ENCODE measurements around the gene ACMSD. TPM values are rescaled to one million over a fixed set of nuclear protein-coding genes. Genes with fewer than 3 reads are reported as not detected.

Gene ACMSD
- total RNA-seq, 4 donors from 2014 or later, result 0.29 TPM; not detected in 3

- intact Hi-C loops (cut with DNase I; ENCODE audit: low total_unique reads) (loop anchor here (1.0 kb wide), 1 partner anchor 26 kb away; no protein-coding TSS in a partner anchor), in situ Hi-C loops (cut with MboI; ENCODE audit: low sequenced_read_pairs in 4 of 4) (no loop called here)
Observed at GRCh38 chr2:134934641-134935040, 96.2 kb downstream of the ACMSD start.

GRCh38 chr2:134936691-134937090 is 98.3 kb downstream of the ACMSD start:
- in situ Hi-C loops (cut with MboI; ENCODE audit: low sequenced_read_pairs in 4 of 4), result no loop called here
- H3K27ac ChIP-seq, result no peak overlapping the region
- intact Hi-C loops (cut with DNase I; ENCODE audit: low total_unique reads), result no loop called here
- TF ChIP-seq POLR2A (IDR thresholded peaks at IDR 0.05) (no peak), CTCF (IDR thresholded peaks at IDR 0.05 in 4 of 5, conservative IDR thresholded peaks at IDR 0.05 in 1 of 5) (no peak)
- H3K4me3 ChIP-seq, result no peak overlapping the region
- ATAC-seq, result no peak
- no peaks in the 10 kb centered on the region for H3K9me3 ChIP-seq
- DNase-seq, result no peak
- H3K27me3 ChIP-seq, result no peaks in the 10 kb centered on the region
- H3K4me1 ChIP-seq, result peaks cover 32 to 33% of the 10 kb centered on the region in 2 donors
- H3K36me3 ChIP-seq, result peaks cover 0 to 46% of the 10 kb centered on the region in 2 donors

More at GRCh38 chr2:134934641-134935040, 96.2 kb downstream of the ACMSD start:
- Histone ChIP-seq H3K9me3 (no peaks in the 10 kb centered on the region), H3K27me3 (no peaks in the 10 kb centered on the region), H3K36me3 (peaks cover 0 to 27% of the 10 kb centered on the region in 2 donors), H3K4me3 (no peak overlapping the region), H3K4me1 (peaks cover 32 to 41% of the 10 kb centered on the region in 2 donors), H3K27ac (no peak overlapping the region)
- ATAC-seq, result no peak
- TF ChIP-seq CTCF (IDR thresholded peaks at IDR 0.05 in 4 of 5, conservative IDR thresholded peaks at IDR 0.05 in 1 of 5) (no peak), POLR2A (IDR thresholded peaks at IDR 0.05) (no peak)
- DNase-seq, result no peak

GRCh38 chr2:134943540-134943939 is 105.1 kb downstream of the ACMSD start:
- no peak overlapping the region for H3K4me3 ChIP-seq
- DNase-seq, result no peak
- no peak for ATAC-seq
- H3K36me3 ChIP-seq, result peaks cover 0 to 71% of the 10 kb centered on the region in 2 donors
- H3K27me3 ChIP-seq, result no peaks in the 10 kb centered on the region
- in situ Hi-C loops (cut with MboI; ENCODE audit: low sequenced_read_pairs in 4 of 4) (no loop called here), intact Hi-C loops (cut with DNase I; ENCODE audit: low total_unique reads) (no loop called here)
- H3K4me1 ChIP-seq, result no peaks in the 10 kb centered on the region
- no peaks in the 10 kb centered on the region for H3K9me3 ChIP-seq
- TF ChIP-seq CTCF (IDR thresholded peaks at IDR 0.05 in 4 of 5, conservative IDR thresholded peaks at IDR 0.05 in 1 of 5) (no peak), POLR2A (IDR thresholded peaks at IDR 0.05) (no peak)
- H3K27ac ChIP-seq, result no peak overlapping the region

- in situ Hi-C loops (cut with MboI; ENCODE audit: low sequenced_read_pairs in 4 of 4), result no loop called here
- Histone ChIP-seq H3K9me3 (no peaks in the 10 kb centered on the region), H3K27ac (no peak overlapping the region), H3K27me3 (no peaks in the 10 kb centered on the region), H3K4me1 (no peaks in the 10 kb centered on the region), H3K36me3 (peaks cover 0 to 71% of the 10 kb centered on the region in 2 donors), H3K4me3 (no peak overlapping the region)
- no peak for TF ChIP-seq POLR2A (IDR thresholded peaks at IDR 0.05)
- TF ChIP-seq CTCF (IDR thresholded peaks at IDR 0.05 in 4 of 5, conservative IDR thresholded peaks at IDR 0.05 in 1 of 5), result no peak
- no peak for DNase-seq
- no peak for ATAC-seq
- intact Hi-C loops (cut with DNase I; ENCODE audit: low total_unique reads), result no loop called here
Observed at GRCh38 chr2:134944975-134945374, 106.6 kb downstream of the ACMSD start.

- Histone ChIP-seq H3K4me3 (no peak overlapping the region), H3K9me3 (no peaks in the 10 kb centered on the region), H3K27ac (no peak overlapping the region), H3K4me1 (no peaks in the 10 kb centered on the region), H3K27me3 (no peaks in the 10 kb centered on the region), H3K36me3 (peaks cover 0 to 72% of the 10 kb centered on the region in 2 donors)
- in situ Hi-C loops (cut with MboI; ENCODE audit: low sequenced_read_pairs in 4 of 4), result no loop called here
- intact Hi-C loops (cut with DNase I; ENCODE audit: low total_unique reads), result no loop called here
- DNase-seq, result no peak
- no peak for TF ChIP-seq CTCF (IDR thresholded peaks at IDR 0.05 in 4 of 5, conservative IDR thresholded peaks at IDR 0.05 in 1 of 5)
- TF ChIP-seq POLR2A (IDR thresholded peaks at IDR 0.05), result no peak
- no peak for ATAC-seq
Observed at GRCh38 chr2:134946073-134946472, 107.7 kb downstream of the ACMSD start.

Data from gastrocnemius medialis (tissue), 4 donors.